Smooth muscle cell of the brain vasculature (primary cell): Measurements from ENCODE around the gene PHF23.
"Not testable (repeated sequence)": the region's sequence is repeated elsewhere in the genome, so short reads cannot be mapped to it uniquely, and the experiment has no call there.

Source experiments
- DNase-seq: peaks from one replicate; pipeline ENCODE4 v3.0.0-alpha.2; 2012; ENCODE audit warnings: low read depth, low spot score

PHF23 gene

DNA sequence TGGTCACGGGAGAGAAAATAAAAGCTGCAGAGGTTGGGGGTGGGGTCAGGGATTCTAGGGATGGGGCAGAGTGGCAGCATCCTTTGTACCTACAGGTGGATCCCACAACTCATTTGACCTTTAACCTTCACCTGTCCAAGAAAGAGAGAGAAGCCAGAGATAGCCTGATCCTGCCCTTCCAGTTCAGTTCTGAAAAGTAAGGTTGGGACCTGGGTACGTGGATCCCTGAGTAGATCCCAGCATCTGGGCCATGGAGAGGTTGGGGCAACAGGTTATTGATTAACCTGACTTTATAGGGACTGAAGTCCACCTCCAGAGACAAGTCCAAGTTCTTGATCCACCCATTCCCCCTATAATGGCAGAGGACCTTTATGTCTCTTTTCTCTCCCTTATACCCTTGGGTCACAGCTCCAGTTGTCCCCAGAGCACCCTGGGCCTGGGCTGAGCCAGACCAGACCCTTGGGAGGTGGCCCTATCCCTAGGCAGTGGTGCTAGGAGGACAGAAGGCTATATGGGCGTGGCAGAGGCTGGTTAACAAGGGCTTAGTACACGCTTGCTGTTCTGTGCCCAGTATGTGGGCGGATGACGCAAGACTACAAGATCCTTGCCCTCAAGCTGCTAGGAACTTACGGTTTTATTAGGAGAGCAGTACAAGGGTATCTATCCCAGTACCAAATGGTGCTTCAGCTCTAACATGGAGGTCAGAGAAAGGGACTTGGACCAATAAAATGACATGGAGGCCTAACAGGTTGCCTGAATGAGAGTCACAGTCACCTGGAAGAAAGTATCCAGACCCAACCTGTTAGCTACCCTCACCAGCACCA is 19.7 kb upstream of the PHF23 start:
- DNase-seq, result no peak

DNA sequence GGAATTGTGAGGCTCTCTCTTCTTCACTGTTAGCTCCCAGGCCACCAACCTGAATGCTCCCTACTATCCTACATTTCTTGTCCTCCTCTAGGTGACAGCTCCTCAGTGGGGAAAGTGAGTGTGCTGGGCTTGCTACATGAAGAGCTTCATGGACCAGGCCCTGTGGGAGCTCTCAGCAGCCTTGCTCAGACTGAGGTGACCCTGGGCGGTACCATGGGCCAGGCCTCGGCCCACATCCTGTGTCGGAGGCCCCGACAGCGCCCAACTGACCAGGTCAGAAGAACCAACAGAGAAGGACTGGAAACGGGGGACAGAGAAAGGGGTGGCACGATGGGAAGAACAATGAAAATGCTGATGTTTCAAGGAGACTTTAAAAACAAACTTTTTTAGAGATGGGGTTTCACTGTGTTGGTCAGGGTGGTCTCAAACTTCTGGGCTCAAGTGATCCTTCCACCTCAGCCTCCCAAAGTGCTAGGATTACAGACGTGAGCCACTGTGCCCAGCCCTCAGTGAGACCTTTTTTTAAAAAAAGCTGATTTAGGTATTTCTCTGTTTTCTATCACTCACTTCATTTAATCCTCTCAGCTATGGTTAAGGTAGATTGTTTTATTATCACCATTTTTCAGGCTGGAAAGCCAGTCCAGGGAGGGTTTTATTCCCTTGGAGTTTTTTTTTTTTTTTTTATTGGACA is 17.7 kb upstream of the PHF23 start:
- no peak for DNase-seq

- DNase-seq, result no peak
Measured at GRCh38 chr17:7254511-7254910, 15.3 kb upstream of the PHF23 start.

- no peak for DNase-seq
Measured at GRCh38 chr17:7253082-7253481, 13.8 kb upstream of the PHF23 start.

DNA sequence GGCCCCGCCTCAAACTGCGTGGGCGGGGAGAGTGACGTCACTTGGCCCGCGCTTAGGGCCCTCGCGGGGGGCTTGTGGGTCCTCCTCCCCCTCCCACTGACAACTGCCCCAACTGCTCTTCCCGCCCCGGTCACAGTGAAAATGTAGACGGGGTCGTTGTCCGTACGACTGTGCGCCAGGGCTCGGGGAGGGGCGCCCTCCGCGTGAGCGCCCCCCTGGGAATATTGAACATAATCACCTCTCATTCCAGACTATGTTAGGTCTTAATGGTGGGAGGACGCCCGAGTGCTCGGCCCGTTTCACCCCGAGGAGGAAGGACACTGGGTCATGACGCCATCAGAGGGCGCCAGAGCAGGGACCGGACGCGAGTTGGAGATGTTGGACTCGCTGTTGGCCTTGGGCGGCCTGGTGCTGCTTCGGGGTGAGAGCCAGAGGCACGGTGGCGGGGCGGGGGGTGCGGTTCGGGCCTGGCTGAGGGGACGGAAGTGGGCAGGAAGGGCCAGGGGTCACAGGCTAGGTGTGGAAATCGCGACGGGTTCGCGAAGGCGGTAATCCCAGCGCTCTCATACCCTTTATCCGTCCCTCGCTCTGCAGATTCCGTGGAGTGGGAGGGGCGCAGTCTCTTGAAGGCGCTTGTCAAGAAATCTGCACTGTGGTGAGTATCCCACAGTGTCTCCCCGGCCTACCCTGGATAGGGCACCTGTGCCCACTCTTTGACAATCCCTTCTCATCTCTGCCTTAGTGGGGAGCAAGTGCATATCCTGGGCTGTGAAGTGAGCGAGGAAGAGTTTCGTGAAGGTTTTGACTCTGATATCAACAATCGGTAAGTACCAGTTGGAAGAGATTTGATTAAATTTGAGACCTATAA is 13.2 kb upstream of the PHF23 start, which contains the start of gene ELP5:
Gene ELP5, plus strand, starts transcription at position 40 of the 868 bp plus-strand sequence. Its CDS starts 336 bp downstream, at position 376.
- peak; percentile 86 for DNase-seq

DNA sequence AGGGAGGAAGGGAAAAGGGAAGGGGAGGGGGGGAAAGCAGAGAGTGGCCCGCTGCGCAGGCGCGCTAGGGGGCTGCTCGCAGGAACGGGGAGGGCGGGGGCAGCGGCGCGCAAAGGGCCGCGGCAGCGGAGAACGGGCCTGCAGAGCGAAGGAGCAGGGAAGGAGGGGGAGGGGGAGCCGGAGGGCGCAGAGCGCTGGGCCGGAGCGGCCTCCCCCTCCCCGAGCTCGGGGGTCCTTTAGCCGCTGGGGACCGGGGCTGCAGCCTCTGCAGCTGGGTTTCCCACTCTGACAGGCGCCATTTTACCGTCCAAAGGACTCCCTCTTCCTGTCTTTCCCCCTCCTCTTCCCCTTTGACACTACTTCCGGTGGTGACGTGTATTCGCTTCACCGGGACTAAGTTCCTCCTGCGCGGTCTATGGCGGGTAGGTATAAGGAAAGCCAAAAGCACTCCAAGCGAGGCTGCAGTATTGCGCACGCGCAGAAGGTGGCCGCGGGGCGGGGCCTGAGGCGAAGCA is 12.5 kb upstream of the PHF23 start, which contains the start of gene CTDNEP1:
Gene CTDNEP1, minus strand, starts transcription at position 74 of the 515 bp plus-strand sequence. CDS start 438 bp downstream, outside the sequence.
- DNase-seq, result peak; percentile 99

- DNase-seq, result no peak
Measured at GRCh38 chr17:7250695-7251627, 11.7 kb upstream of the PHF23 start.

DNA sequence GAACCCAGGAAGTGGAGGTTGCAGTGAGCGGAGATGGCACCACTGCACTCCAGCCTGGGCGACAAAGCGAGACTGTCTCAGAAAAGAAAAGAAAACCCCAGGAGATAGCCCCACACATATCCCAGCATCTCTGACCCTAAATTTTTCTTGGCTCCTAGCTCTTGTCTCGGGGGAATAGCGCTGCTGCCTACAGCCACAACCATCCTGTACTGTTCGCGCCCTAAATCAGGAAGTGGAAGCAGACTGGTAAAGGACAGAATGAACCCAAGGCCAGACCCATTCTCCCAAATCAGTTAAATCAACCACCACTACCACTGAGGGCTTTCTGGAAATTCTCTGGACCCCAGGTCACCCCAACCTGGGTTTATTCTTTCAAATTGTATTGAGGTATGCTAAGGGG is 10.6 kb upstream of the PHF23 start:
- no peak for DNase-seq

DNA sequence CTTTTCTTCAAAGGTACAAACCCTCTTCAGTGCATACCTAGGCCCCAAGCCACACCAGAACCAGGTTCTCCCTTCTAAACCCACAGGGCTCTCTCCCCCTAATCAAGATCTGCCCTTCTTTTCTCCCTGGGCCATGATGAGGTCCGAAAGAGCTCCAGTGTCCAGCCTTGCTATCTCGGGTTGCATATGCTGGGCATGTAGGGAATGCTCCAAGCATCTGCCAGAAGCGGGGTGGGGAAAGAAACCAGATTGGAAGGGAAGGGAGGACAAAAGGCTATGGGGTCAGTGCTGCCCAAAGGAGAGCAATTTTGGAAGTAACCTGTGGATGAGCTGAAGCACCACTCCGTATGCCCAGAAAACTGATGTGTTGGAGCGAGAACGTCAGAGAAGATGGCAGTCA is 10.0 kb upstream of the PHF23 start:
- DNase-seq, result no peak

GRCh38 chr17:7248796-7249195 is 9.5 kb upstream of the PHF23 start:
- DNase-seq, result no peak

- DNase-seq, result no peak
Measured at GRCh38 chr17:7246779-7247178, 7.5 kb upstream of the PHF23 start.

DNA sequence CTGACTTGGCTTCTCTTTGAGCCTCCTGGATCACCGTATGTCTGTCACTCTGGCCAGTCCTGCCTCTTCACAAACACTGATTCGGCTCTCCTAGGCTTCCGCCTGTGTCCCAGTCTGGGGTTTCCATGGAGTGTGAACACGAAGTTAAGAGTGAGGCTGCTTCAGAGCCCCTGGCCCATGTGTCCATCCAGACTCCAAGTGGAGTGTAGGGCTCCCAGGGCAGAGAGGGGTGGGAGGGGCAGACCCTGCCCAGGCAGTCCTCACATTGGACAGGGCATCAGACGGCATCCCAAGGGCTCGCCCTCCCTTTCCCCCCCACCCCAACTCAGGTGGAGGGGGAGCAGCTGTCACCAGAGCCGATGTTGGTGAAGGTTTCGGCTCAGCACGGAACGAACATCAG is 4.6 kb upstream of the PHF23 start:
- DNase-seq, result not testable (repeated sequence)

DNA sequence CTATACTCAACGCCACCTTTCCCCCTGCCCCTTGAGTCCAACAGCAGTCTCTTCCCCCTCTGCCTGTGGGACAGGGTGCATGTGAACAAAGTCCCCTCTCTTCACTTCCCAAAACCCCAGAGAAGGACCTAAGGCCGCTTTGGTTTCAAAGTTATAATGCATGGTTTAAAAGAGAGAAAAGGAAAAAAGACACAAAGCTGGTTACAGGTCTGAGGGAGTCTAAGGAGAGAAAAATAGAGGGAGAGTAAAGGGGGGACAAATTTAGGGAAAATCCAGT is 4.1 kb upstream of the PHF23 start:
- no peak for DNase-seq

DNA sequence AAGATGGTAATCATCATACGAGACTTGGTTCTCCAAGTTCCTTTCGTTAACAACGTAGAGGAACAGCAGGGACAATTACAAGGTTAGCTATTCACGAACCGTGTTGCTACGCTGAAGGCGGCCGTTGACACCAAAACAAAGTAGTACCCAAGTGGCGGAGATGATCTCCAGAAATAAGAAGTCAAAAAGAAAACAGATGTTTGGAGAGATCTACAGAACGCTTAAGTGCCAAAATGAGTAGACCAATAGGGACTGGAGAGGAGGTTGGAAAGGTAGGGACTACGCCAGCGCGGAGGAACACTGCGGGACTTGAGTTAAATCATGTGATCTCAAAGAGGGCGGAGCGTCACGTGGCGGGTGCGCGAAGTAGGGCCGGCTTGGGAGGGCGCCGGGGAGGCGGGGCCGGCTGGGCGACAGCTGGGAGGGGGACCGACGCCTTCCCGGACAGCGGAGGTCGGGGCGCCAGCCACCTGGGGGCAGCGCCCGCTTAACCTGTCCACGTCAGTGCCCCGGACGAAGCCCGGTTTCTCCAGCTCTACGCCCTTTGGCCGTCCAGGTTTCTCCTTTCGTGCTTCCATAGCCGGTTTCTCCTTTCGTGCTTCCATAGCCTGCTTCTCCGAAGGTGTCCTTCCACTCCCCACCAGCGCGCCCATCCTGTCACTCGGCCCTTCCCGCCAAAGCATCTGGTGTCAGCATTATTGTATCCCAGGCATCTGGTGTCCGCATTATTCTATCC is 3.6 kb upstream of the PHF23 start:
- peak; percentile 93 for DNase-seq

GRCh38 chr17:7241783-7242716 is 2.8 kb upstream of the PHF23 start, which contains the start of gene GABARAP:
GABARAP (minus strand) TSS chr17:7242449; CDS start chr17:7242330, 119 bp downstream.
- DNase-seq, result peak; percentile 89

GRCh38 chr17:7241090-7241733 is 2.0 kb upstream of the PHF23 start:
- DNase-seq, result no peak

DNA sequence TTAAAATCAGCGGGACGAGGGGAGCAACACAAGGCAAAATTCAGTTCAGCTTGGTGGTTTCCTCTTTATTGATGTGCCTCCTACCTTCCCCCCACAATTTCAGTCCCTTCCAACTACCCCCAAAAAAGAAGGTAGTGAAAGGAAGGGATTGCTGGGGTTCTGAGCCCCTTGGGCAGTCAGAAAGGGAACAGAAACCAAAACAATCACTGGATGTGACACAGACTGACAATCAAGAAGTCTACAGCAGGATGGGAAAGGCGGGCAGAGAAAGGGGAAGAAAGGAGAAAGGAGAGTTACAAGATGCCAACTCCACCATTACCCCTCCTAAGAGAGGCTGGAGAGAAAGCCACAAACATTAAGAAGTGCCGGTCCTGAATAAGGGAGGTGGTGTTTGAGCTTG is 1.1 kb upstream of the PHF23 start:
- DNase-seq, result no peak

GRCh38 chr17:7238420-7239090 is 702 bp downstream of the PHF23 start:
- DNase-seq, result no peak
